CD4-positive, CD25-positive, alpha-beta regulatory T cell (primary cell): ENCODE data around the gene RNF19B. TPM values are rescaled to one million over a fixed set of nuclear protein-coding genes. Genes with fewer than 3 reads are reported as not detected.

Source experiments
- ATAC-seq, 2 donors: fragments of 150-1000 bp; cut with Tn5 transposase; one replicate each; pipeline ENCODE4 v1.10.0; 2021; ENCODE audit warnings: low read depth in 2 of 2, moderate number of reproducible peaks in 2 of 2, moderate library complexity in 1 of 2
- DNase-seq, 3 donors: peaks; one replicate each; pipeline versions ENCODE4 v3.0.0 to v3.0.0-alpha.2; 2012 to 2022; ENCODE audit warnings: mixed read lengths in 1 of 3
- H3K27ac ChIP-seq: one replicate; pipeline ENCODE4 v1.7.0; 2013; ENCODE audit warnings: mild to moderate bottlenecking, low read length; ENCODE audit not compliant: insufficient read depth, poor library complexity, severe bottlenecking
- H3K27me3 ChIP-seq: one replicate; pipeline ENCODE4 v1.7.0; 2013; ENCODE audit warnings: low read length; ENCODE audit not compliant: control insufficient read depth, insufficient read depth
- H3K36me3 ChIP-seq: one replicate; pipeline ENCODE4 v1.7.0; 2013; ENCODE audit warnings: mild to moderate bottlenecking, low read length, moderate library complexity; ENCODE audit not compliant: control insufficient read depth, insufficient read depth
- H3K4me1 ChIP-seq: 2 replicates; pipeline ENCODE4 v1.7.0; 2013; ENCODE audit warnings: mild to moderate bottlenecking, low read length; ENCODE audit not compliant: insufficient read depth, control insufficient read depth, poor library complexity, severe bottlenecking
- H3K4me3 ChIP-seq: one replicate; pipeline ENCODE4 v1.7.0; 2013; ENCODE audit warnings: low read depth, mild to moderate bottlenecking, low read length, moderate library complexity
- H3K9me3 ChIP-seq, 2 experiments: 1 replicate in 1 of 2; 2 replicates in 1 of 2; pipeline ENCODE4 v1.7.0; 2013; ENCODE audit warnings: low read length in 2 of 2, mild to moderate bottlenecking in 1 of 2, moderate library complexity in 1 of 2; ENCODE audit not compliant: control insufficient read depth in 2 of 2
- H3K27ac Mint-ChIP-seq, 3 donors: one replicate each; pipeline ENCODE4 v1.8.0; 2020 to 2022; ENCODE audit warnings: mild to moderate bottlenecking in 3 of 3, mixed read lengths in 3 of 3, moderate library complexity in 2 of 3
- H3K27me3 Mint-ChIP-seq: one replicate; pipeline ENCODE4 v1.8.0; 2022; ENCODE audit warnings: mild to moderate bottlenecking, mixed read lengths
- H3K36me3 Mint-ChIP-seq: one replicate; pipeline ENCODE4 v1.8.0; 2020; ENCODE audit warnings: mixed read lengths
- H3K4me1 Mint-ChIP-seq, 4 donors: one replicate each; pipeline ENCODE4 v1.8.0; 2020 to 2022; ENCODE audit warnings: mixed read lengths in 4 of 4, mild to moderate bottlenecking in 1 of 4
- H3K4me3 Mint-ChIP-seq, 4 donors: one replicate each; pipeline ENCODE4 v1.8.0; 2020 to 2022; ENCODE audit warnings: mild to moderate bottlenecking in 4 of 4, mixed read lengths in 4 of 4, moderate library complexity in 3 of 4
- H3K9me3 Mint-ChIP-seq, 7 donors: one replicate each; pipeline ENCODE4 v1.8.0; 2020 to 2022; ENCODE audit warnings: mixed read lengths in 7 of 7, mild to moderate bottlenecking in 3 of 7, moderate library complexity in 2 of 7
- polyA plus RNA-seq, 4 donors: library from polyadenylated mRNA; unstranded; fragments of 300-500 nt; fragmentation: Illumina TruSeq; gene quantifications; one replicate each; pipeline ENCODE4 v1.2.3, GENCODE V29; 2021
- total RNA-seq: library from RNA; stranded (reverse); gene quantifications from one replicate; pipeline ENCODE4 v1.2.3, GENCODE V29; 2022

The RNF19B gene
- total and polyA plus RNA-seq, 5 donors from 2014 or later: 2.0 to 44.9 (median 2.4) TPM

DNA sequence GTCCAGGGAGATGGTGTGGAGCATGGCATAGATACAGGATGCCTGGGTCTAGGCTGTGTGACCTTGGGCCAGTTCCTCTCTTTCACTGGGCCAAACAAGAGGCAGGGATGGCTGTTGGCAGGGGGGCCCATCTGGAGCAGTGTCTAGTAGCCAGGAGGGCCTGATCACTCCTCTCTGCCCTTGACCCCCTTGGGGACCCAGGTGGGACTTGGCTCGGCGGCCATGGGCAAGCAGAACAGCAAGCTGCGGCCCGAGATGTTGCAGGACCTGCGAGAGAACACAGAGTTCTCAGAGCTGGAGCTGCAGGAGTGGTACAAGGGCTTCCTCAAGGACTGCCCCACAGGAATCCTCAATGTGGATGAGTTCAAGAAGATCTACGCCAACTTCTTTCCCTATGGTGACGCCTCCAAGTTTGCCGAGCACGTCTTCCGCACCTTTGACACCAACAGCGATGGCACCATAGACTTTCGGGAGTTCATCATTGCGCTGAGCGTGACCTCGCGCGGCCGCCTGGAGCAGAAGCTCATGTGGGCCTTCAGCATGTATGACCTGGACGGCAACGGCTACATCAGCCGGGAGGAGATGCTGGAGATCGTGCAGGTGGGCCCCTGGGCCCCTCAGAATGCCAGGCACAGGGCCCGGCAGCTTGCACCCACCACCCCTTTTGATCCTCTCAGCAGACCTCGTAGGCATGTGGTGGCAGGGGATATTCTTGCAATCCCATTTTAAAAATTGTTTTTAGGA, 75.8 kb downstream of the RNF19B start:
- DNase-seq (no peak), ATAC-seq (no peak)
- Histone ChIP-seq H3K27ac (no peak overlapping the region), H3K4me1 (peaks cover 11% of the 10 kb centered on the region), H3K9me3 (no peaks in the 10 kb centered on the region), H3K27me3 (peaks cover 17% of the 10 kb centered on the region), H3K36me3 (no peaks in the 10 kb centered on the region), H3K4me3 (no peak overlapping the region)
- Mint-ChIP-seq H3K4me1 (peaks cover 0 to 25% (median 5%) of the 10 kb centered on the region in 4 donors), H3K9me3 (peaks cover 0 to 4% (median 0%) of the 10 kb centered on the region in 7 donors), H3K27me3 (peaks cover 77% of the 10 kb centered on the region), H3K4me3 (no peak overlapping the region), H3K36me3 (no peaks in the 10 kb centered on the region), H3K27ac (no peak overlapping the region)

DNA sequence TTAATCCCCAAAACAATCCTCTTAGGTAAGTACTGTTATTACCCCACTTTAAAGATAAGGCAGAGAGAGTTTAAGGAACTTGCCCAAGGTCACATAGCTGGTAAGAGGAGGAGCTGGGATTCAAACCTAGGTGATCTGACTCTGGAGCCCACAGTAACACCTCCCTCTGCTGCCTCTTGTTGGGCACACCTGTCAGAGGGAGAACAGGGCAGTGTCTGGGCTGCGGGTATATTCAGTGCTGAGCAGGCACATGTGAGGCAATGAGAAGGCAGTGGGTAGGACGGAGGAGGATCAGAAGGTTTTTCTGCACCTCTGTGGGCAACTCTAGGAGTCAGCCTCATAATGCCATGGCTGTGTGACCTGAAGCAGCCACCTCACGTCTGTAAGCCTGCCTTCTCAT, 76.5 kb downstream of the RNF19B start:
- ATAC-seq: no peak
- no peak overlapping the region for H3K4me3 ChIP-seq
- peaks cover 0 to 21% (median 5%) of the 10 kb centered on the region in 4 donors for H3K4me1 Mint-ChIP-seq
- no peak overlapping the region for H3K27ac Mint-ChIP-seq
- no peak for DNase-seq
- peaks cover 17% of the 10 kb centered on the region for H3K27me3 ChIP-seq
- H3K4me1 ChIP-seq: peaks cover 4% of the 10 kb centered on the region
- no peaks in the 10 kb centered on the region for H3K36me3 ChIP-seq
- no peak overlapping the region for H3K27ac ChIP-seq
- H3K4me3 Mint-ChIP-seq: no peak overlapping the region
- peaks cover 0 to 4% (median 0%) of the 10 kb centered on the region in 7 donors for H3K9me3 Mint-ChIP-seq
- H3K36me3 Mint-ChIP-seq: no peaks in the 10 kb centered on the region
- no peaks in the 10 kb centered on the region for H3K9me3 ChIP-seq
- peaks cover 81% of the 10 kb centered on the region for H3K27me3 Mint-ChIP-seq

DNA sequence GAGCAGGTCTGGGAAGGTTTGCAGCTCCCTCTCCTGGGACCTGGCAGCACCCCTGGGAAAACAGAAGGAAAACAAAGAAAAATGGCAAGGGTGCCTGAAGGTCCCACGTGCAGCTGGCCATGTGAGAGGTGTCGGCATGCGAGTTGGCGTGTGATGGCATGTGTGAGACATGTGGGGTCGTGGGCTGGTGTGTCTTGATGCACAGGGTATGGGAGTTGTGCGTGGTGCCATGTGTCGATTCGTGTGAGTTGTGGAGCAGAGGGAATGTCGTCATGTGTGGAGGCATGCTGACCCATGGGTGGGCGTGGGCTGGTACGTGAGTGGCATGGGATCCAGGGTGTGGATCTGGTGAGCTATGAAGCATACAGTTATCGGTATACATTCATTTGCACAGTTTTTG, 77.0 kb downstream of the RNF19B start:
- H3K36me3 Mint-ChIP-seq: no peaks in the 10 kb centered on the region
- Histone ChIP-seq H3K27me3 (peaks cover 16% of the 10 kb centered on the region), H3K27ac (no peak overlapping the region), H3K4me3 (no peak overlapping the region), H3K36me3 (no peaks in the 10 kb centered on the region), H3K9me3 (no peaks in the 10 kb centered on the region), H3K4me1 (no peaks in the 10 kb centered on the region)
- H3K4me1 Mint-ChIP-seq: peaks cover 0 to 18% (median 4%) of the 10 kb centered on the region in 4 donors
- peaks cover 81% of the 10 kb centered on the region for H3K27me3 Mint-ChIP-seq
- no peak for ATAC-seq
- H3K9me3 Mint-ChIP-seq: peaks cover 0 to 3% (median 0%) of the 10 kb centered on the region in 7 donors
- no peak overlapping the region for H3K27ac Mint-ChIP-seq
- no peak for DNase-seq
- H3K4me3 Mint-ChIP-seq: no peak overlapping the region

DNA sequence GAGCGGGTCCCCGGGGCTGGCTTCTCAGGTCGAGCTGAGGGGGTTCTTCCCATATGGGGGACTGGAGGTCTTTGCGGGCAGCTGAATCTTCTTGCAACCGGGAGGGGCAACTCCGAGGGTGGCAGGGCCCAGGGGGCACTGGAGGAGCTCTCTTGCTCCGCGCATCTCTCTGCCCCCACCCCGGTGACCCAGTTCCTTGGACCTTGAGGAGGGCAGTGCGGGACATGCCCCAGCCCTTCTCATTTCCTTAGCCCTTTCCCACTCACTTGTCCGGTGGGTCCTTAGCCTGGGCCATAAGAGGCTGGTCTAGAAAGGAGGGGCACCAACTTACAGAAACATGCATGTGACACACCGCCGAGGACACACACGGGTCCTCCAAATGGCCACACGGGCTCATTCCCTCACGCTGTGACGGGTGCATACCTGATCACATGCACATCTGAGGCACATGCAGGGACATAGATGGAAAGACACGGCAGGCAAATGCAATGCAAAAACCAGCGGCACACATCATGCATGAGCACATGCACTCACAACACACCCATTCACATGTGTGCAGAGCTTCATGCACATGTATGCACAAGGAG, 77.7 kb downstream of the RNF19B start:
- Mint-ChIP-seq H3K27ac (no peak overlapping the region), H3K4me1 (peaks cover 0 to 11% (median under 1%) of the 10 kb centered on the region in 4 donors), H3K36me3 (no peaks in the 10 kb centered on the region), H3K4me3 (no peak overlapping the region), H3K9me3 (peaks cover 0 to 2% (median 0%) of the 10 kb centered on the region in 7 donors), H3K27me3 (peaks cover 77% of the 10 kb centered on the region)
- ATAC-seq: no peak
- DNase-seq: no peak
- H3K4me1 ChIP-seq: no peaks in the 10 kb centered on the region
- H3K9me3 ChIP-seq: no peaks in the 10 kb centered on the region
- H3K36me3 ChIP-seq: no peaks in the 10 kb centered on the region
- H3K27me3 ChIP-seq: peaks cover 14% of the 10 kb centered on the region
- H3K4me3 ChIP-seq: no peak overlapping the region
- no peak overlapping the region for H3K27ac ChIP-seq

Other genes starting within 250 kb of the RNF19B start
- gene YARS1, start 147.5 kb downstream of the RNF19B start, total RNA-seq: 111 TPM
- gene YARS1, start 147.5 kb downstream of the RNF19B start, polyA plus RNA-seq: 10 to 100 TPM; 47.3 to 68.9 (median 55.8) TPM
- 55.1 TPM for gene S100PBP, start 147.2 kb downstream of the RNF19B start, total RNA-seq
- gene S100PBP, start 147.2 kb downstream of the RNF19B start, polyA plus RNA-seq: 10 to 100 TPM; 11.5 to 12.3 (median 12.3) TPM
- gene FNDC5, start 93.9 kb downstream of the RNF19B start, total RNA-seq: not detected
- gene FNDC5, start 93.9 kb downstream of the RNF19B start, polyA plus RNA-seq: not detected
- not detected for gene HPCA, start 78.3 kb downstream of the RNF19B start, total RNA-seq
- gene HPCA, start 78.3 kb downstream of the RNF19B start, polyA plus RNA-seq: not detected
- not detected for gene TMEM54, start 63.4 kb downstream of the RNF19B start, total RNA-seq
- gene TMEM54, start 63.4 kb downstream of the RNF19B start, polyA plus RNA-seq: not detected
- 55.3 TPM for gene AK2, start 72.1 kb upstream of the RNF19B start, total RNA-seq
- gene AK2, start 72.1 kb upstream of the RNF19B start, polyA plus RNA-seq: 100 to 1,000 TPM; 111 to 122 (median 115) TPM
- 1.5 TPM for gene AZIN2, start 116.3 kb upstream of the RNF19B start, total RNA-seq
- 1 to 10 TPM in 2 of 4 donors, under 1 TPM in 1, not detected in 1; 0.69 to 1.9 (median 1.2) TPM for gene AZIN2, start 116.3 kb upstream of the RNF19B start, polyA plus RNA-seq
- 29.1 TPM for gene TRIM62, start 217.2 kb upstream of the RNF19B start, total RNA-seq
- 1 to 10 TPM; 5.6 to 7.5 (median 6.2) TPM for gene TRIM62, start 217.2 kb upstream of the RNF19B start, polyA plus RNA-seq